ENCODE measurements around the gene MRPS17. TPM values are rescaled to one million over a fixed set of nuclear protein-coding genes. Genes with fewer than 3 reads are reported as not detected.

MRPS17 gene
- total RNA-seq, 2 donors from 2014 or later: 10.4 to 19.3 TPM

DNA sequence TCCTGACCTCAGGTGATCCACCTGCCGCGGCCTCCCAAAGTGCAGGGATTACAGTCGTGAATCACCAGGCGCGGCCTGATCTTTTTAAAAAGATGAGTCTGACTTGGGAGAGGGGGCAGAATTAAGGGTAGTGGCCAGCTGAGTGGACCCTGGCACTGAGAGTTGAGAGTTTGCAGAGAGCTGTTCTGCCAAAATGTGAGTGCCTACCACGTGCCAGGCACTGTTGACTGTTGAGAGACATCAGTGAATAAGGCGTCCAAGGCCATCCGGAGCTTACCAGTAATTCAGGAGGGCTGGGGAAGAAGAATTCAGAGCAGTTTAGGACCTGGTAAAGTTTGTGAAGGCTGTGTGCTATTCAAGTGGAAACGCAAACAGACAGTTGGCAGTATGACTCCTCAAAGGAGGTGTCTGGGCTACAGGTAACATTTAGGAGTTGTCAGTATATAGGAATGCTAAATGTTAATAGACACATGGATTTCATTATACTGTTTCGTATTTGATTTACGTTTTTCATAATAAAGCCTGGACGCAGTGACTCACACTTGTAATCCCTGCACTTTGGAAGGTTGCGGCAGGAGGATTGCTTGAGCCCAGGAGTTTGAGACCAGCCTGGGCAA, 14.2 kb downstream of the MRPS17 start:
- Histone ChIP-seq H3K4me1 (peaks cover 5% of the 10 kb centered on the region), H3K4me3 (no peak overlapping the region), H3K27me3 (no peaks in the 10 kb centered on the region), H3K9ac (ENCODE audit: low read depth in 2 of 2, low read length in 2 of 2) (peak overlapping the region in 1 of 2 donors; percentile 43), H3K36me3 (no peaks in the 10 kb centered on the region), H3K27ac (no peak overlapping the region), H3K9me3 (no peaks in the 10 kb centered on the region)
- no peak for DNase-seq
- intact Hi-C loops (cut with DNase I): loop anchor here (10.0 kb wide), 1 partner anchor 321 kb away; no protein-coding TSS in a partner anchor
- TF ChIP-seq, protein P1, sequence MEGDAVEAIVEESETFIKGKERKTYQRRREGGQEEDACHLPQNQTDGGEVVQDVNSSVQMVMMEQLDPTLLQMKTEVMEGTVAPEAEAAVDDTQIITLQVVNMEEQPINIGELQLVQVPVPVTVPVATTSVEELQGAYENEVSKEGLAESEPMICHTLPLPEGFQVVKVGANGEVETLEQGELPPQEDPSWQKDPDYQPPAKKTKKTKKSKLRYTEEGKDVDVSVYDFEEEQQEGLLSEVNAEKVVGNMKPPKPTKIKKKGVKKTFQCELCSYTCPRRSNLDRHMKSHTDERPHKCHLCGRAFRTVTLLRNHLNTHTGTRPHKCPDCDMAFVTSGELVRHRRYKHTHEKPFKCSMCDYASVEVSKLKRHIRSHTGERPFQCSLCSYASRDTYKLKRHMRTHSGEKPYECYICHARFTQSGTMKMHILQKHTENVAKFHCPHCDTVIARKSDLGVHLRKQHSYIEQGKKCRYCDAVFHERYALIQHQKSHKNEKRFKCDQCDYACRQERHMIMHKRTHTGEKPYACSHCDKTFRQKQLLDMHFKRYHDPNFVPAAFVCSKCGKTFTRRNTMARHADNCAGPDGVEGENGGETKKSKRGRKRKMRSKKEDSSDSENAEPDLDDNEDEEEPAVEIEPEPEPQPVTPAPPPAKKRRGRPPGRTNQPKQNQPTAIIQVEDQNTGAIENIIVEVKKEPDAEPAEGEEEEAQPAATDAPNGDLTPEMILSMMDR (IDR thresholded peaks at IDR 0.05): no peak

DNA sequence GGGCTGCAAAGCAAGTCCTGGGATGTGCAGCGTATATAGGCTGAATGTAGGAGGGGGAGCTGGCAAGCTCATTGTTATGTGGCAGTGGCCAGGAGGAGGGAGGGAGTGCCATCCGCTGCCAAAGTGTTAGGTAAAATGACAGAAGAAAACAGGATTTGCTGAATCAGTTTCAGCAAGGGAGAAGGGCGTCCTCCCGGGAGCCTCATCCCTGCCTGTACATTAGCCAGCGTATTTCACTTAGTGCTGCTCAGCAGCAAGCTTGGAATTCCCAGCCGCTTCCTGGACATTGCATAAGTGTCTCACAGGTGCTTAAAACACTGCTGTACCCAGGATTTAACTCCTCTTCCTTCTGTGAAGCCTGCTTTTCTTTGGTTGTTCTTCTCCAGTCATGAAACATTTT, 15.2 kb downstream of the MRPS17 start:
- no peak overlapping the region for H3K27ac ChIP-seq
- TF ChIP-seq, protein P1 (IDR thresholded peaks at IDR 0.05): no peak
- no peaks in the 10 kb centered on the region for H3K9me3 ChIP-seq
- H3K27me3 ChIP-seq: no peaks in the 10 kb centered on the region
- no peak overlapping the region for H3K4me3 ChIP-seq
- intact Hi-C loops (cut with DNase I): loop anchor here (10.0 kb wide), 1 partner anchor 322 kb away; no protein-coding TSS in a partner anchor
- no peaks in the 10 kb centered on the region for H3K36me3 ChIP-seq
- H3K4me1 ChIP-seq: peaks cover 5% of the 10 kb centered on the region
- no peak for DNase-seq
- no peak overlapping the region for H3K9ac ChIP-seq (ENCODE audit: low read depth in 2 of 2, low read length in 2 of 2)

DNA sequence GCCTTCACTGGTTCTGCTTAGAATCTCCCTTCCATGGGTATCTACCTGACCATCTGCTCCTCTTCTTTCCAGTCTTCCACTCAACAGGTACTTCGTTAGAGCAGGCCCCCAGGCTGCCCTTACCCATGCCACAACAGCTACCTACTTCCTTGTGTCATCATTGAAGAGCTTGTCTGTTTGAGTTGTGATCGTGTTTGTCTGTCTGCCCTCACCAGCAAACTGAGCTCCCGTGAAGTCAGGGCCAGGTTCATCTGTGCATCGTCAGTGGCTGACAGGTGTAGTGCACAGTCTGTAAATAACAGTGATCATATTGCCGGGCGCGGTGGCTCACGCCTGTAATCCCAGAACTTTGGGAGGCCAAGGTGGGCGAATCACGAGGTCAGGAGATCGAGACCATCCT, 17.7 kb downstream of the MRPS17 start:
- H3K4me1 ChIP-seq: no peaks in the 10 kb centered on the region
- intact Hi-C loops (cut with DNase I): loop anchor here (10.0 kb wide), 1 partner anchor 325 kb away; no protein-coding TSS in a partner anchor
- H3K36me3 ChIP-seq: no peaks in the 10 kb centered on the region
- H3K27me3 ChIP-seq: no peaks in the 10 kb centered on the region
- peak overlapping the region in 1 of 2 donors; percentile 43 for H3K9ac ChIP-seq (ENCODE audit: low read depth in 2 of 2, low read length in 2 of 2)
- H3K4me3 ChIP-seq: no peak overlapping the region
- TF ChIP-seq, protein P1 (IDR thresholded peaks at IDR 0.05): no peak
- H3K27ac ChIP-seq: no peak overlapping the region
- no peak for DNase-seq
- no peaks in the 10 kb centered on the region for H3K9me3 ChIP-seq

DNA sequence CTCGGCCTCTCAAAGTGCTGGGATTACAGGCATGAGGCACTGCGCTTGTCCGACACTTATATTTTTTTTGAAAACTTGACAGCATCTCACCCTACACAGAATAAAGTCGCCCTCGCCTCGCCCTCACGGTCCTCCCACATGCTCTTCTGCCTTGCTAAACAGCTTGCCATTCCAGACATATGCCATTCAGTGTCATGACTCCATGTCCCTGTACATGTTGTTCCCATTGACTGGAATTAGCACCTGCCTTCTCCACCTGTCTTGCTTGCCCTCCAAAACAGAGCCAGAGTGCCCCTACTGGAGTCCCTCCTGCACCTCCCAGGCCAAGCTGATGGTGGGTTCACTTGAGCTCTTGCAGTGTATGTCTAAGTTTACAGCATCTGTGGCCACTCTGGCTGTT, 18.9 kb downstream of the MRPS17 start:
- TF ChIP-seq, protein P1 (IDR thresholded peaks at IDR 0.05): no peak
- H3K4me1 ChIP-seq: no peaks in the 10 kb centered on the region
- intact Hi-C loops (cut with DNase I): no loop called here
- no peaks in the 10 kb centered on the region for H3K36me3 ChIP-seq
- DNase-seq: no peak
- H3K4me3 ChIP-seq: no peak overlapping the region
- no peak overlapping the region for H3K9ac ChIP-seq (ENCODE audit: low read depth in 2 of 2, low read length in 2 of 2)
- H3K27ac ChIP-seq: no peak overlapping the region
- H3K27me3 ChIP-seq: no peaks in the 10 kb centered on the region
- no peaks in the 10 kb centered on the region for H3K9me3 ChIP-seq

DNA sequence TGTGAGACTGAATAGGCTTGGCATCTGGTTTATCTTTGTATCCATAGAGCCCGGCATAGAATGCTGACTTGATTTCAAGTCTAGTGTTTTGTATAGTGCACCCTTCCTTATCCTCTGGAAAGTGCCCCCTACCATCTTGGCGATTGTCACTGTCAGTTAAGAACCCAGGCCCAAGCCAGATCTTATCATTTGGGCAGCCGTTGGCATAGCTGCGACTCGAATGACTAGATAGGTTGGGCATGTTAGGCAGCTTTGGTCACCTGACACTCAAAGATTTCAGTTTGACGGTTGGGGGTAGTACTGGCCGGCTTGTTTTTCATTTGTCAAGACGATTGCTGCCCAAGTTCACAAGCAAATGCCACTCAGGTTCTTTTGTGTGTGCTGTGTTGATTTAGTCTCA, 19.3 kb downstream of the MRPS17 start:
- Histone ChIP-seq H3K27ac (no peak overlapping the region), H3K9ac (ENCODE audit: low read depth in 2 of 2, low read length in 2 of 2) (no peak overlapping the region)
- TF ChIP-seq, protein P1 (IDR thresholded peaks at IDR 0.05): no peak

More for the DNA sequence above, 19.3 kb downstream of the MRPS17 start:
- no peak for DNase-seq
- intact Hi-C loops (cut with DNase I): no loop called here
- no peaks in the 10 kb centered on the region for H3K4me1 ChIP-seq
- no peaks in the 10 kb centered on the region for H3K27me3 ChIP-seq
- no peaks in the 10 kb centered on the region for H3K36me3 ChIP-seq
- no peak overlapping the region for H3K4me3 ChIP-seq
- H3K9me3 ChIP-seq: no peaks in the 10 kb centered on the region
